Smooth muscle cell (in vitro differentiated cells): ENCODE data around the gene ZSCAN26. TPM values are rescaled to one million over a fixed set of nuclear protein-coding genes. Genes with fewer than 3 reads are reported as not detected.
"Not testable (repeated sequence)": the region's sequence is repeated elsewhere in the genome, so short reads cannot be mapped to it uniquely, and the experiment has no call there.

Source experiments
- DNase-seq: peaks from one replicate; lab custom pipeline; 2025; ENCODE audit not compliant: unreplicated experiment; lab: John Stamatoyannopoulos, UW
- H2AFZ ChIP-seq: fragments of 200-600 bp; sonication (generic); 2 replicates; pipeline ENCODE4 v1.6.0; 2016; ENCODE audit warnings: antibody characterized with exemption, low read depth, mild to moderate bottlenecking
- H3F3A ChIP-seq: fragments of 200-600 bp; sonication (generic); 2 replicates; pipeline ENCODE4 v1.6.0; 2017; ENCODE audit warnings: antibody characterized with exemption, low read depth
- H3K27ac ChIP-seq: fragments of 200-600 bp; sonication (generic); 2 replicates; pipeline ENCODE4 v1.5.1; 2016; ENCODE audit warnings: low read depth, mild to moderate bottlenecking
- H3K27me3 ChIP-seq: fragments of 200-600 bp; sonication (generic); 2 replicates; pipeline ENCODE4 v1.6.1; 2016; ENCODE audit warnings: low read depth, mild to moderate bottlenecking
- H3K36me3 ChIP-seq: fragments of 200-600 bp; sonication (generic); 2 replicates; pipeline ENCODE4 v1.5.1; 2016; ENCODE audit warnings: low read depth
- H3K4me1 ChIP-seq: fragments of 200-600 bp; sonication (generic); 2 replicates; pipeline ENCODE4 v1.5.1; 2016; ENCODE audit warnings: low read depth
- H3K4me2 ChIP-seq: fragments of 200-600 bp; sonication (generic); 2 replicates; pipeline ENCODE4 v1.6.0; 2016; ENCODE audit warnings: mild to moderate bottlenecking
- H3K4me3 ChIP-seq: fragments of 200-600 bp; sonication (generic); 2 replicates; pipeline ENCODE4 v1.5.1; 2016; ENCODE audit warnings: mild to moderate bottlenecking
- H3K79me2 ChIP-seq: fragments of 200-600 bp; sonication (generic); 2 replicates; pipeline ENCODE4 v1.6.0; 2016; ENCODE audit warnings: low read depth, mild to moderate bottlenecking
- H3K9ac ChIP-seq: fragments of 200-600 bp; sonication (generic); 2 replicates; pipeline ENCODE4 v1.6.0; 2016; ENCODE audit warnings: low read depth
- H3K9me3 ChIP-seq: fragments of 200-600 bp; sonication (generic); replicated peaks from 2 replicates; pipeline ENCODE4 v1.5.1; 2016; ENCODE audit warnings: low read depth
- H4K20me1 ChIP-seq: fragments of 200-600 bp; sonication (generic); 2 replicates; pipeline ENCODE4 v1.6.0; 2016; ENCODE audit warnings: low read depth
- CTCF ChIP-seq: fragments of 200-600 bp; sonication (generic); IDR thresholded peaks from 2 replicates; pipeline ENCODE4 v1.5.1; 2017; ENCODE audit warnings: borderline replicate concordance, mild to moderate bottlenecking, antibody characterized with exemption; ENCODE audit not compliant: insufficient read depth, poor library complexity, severe bottlenecking
- WGBS: methylation state at CpG from one replicate; pipeline ENCODE4 v1.1.7; 2016; ENCODE audit warnings: low lambda C conversion rate; 5-methylcytosine and 5-hydroxymethylcytosine counted together
- polyA plus RNA-seq: library from polyadenylated mRNA; unstranded; fragments of >200 nt; fragmentation: Nextera tagmentation; extraction: Ambion mirVana; gene quantifications from 2 replicates; pipeline ENCODE4 v1.2.1, GENCODE V29; 2016
- total RNA-seq: library from RNA; depleted of rRNA; stranded (reverse); fragments of >200 nt; gene quantifications from 2 replicates; pipeline ENCODE4 v1.2.3, GENCODE V29; 2014

Gene ZSCAN26
- total and polyA plus RNA-seq, 2 experiments from 2014 or later = 10.7 to 16.1 TPM

GRCh38 chr6:28312939-28313338 is 46.0 kb downstream of the ZSCAN26 start:
- 96% methylated on average over 23 of the region's 23 CpGs for WGBS
- no peaks in the 10 kb centered on the region for H4K20me1 ChIP-seq
- H3K4me1 ChIP-seq = no peaks in the 10 kb centered on the region
- H3K9me3 ChIP-seq = no peaks in the 10 kb centered on the region
- H3K9ac ChIP-seq = no peak overlapping the region
- no peak for DNase-seq
- no peaks in the 10 kb centered on the region for H3K79me2 ChIP-seq
- H3K27ac ChIP-seq = no peak overlapping the region
- H3K27me3 ChIP-seq = no peaks in the 10 kb centered on the region
- no peak overlapping the region for H3K4me3 ChIP-seq
- H3F3A ChIP-seq = no peaks in the 10 kb centered on the region
- no peak for TF ChIP-seq CTCF
- H3K4me2 ChIP-seq = no peak overlapping the region
- no peaks in the 10 kb centered on the region for H3K36me3 ChIP-seq
- H2AFZ ChIP-seq = no peak overlapping the region

DNA sequence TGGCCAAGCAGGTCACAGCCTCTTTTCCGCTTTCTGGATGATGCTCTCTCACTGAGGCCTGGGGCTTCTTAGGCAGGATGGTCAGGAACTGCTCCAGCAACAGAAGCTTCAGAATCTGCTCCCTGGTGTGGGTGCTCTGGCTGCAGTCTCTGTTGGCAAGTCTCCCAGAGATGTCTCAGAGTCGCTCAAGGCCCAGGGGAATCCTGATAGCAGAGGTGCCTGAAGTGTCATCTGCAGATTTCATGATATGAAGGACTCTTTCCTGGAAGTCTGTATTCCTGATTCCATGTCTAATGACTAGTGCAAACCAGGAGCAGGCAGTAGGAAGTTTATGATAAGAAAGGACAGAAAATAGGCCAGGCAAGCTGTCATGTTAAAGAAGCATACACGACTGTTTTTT is 48.7 kb downstream of the ZSCAN26 start:
- DNase-seq = no peak
- Histone ChIP-seq H3K79me2 (no peaks in the 10 kb centered on the region), H3K4me2 (no peak overlapping the region), H3K36me3 (no peaks in the 10 kb centered on the region), H3K27me3 (no peaks in the 10 kb centered on the region), H3F3A (no peaks in the 10 kb centered on the region), H3K4me1 (no peaks in the 10 kb centered on the region), H4K20me1 (no peaks in the 10 kb centered on the region), H2AFZ (no peak overlapping the region), H3K27ac (no peak overlapping the region), H3K9ac (no peak overlapping the region), H3K9me3 (no peaks in the 10 kb centered on the region), H3K4me3 (no peak overlapping the region)
- 85% methylated on average over 3 of the region's 3 CpGs for WGBS
- TF ChIP-seq CTCF = no peak

DNA sequence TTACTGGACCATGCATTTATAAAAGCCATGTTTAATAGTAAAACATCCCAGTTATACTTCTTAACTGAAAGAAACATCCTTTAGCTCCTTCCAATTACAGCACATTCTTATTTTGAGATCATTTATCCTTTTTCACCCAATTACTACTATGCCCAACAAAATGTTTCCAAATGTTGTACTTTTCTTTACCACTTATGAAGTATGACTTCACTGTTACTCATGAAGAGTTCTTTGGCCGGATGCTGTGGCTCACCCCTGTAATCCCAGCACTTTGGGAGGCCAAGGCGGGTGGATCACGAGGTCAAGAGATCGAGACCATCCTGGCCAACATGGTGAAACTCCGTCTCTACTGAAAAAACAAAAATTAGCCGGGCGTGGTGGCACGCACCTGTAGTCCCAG is 50.9 kb downstream of the ZSCAN26 start:
- not testable (repeated sequence) for H3K4me1 ChIP-seq, H3K9me3 ChIP-seq, H3K4me3 ChIP-seq, H3K9ac ChIP-seq, H4K20me1 ChIP-seq, H3K36me3 ChIP-seq, H2AFZ ChIP-seq, H3K27me3 ChIP-seq, H3K4me2 ChIP-seq, DNase-seq, H3K79me2 ChIP-seq, H3F3A ChIP-seq, H3K27ac ChIP-seq
- whole genome bisulfite sequencing = 98% methylated on average over 8 of the region's 8 CpGs

DNA sequence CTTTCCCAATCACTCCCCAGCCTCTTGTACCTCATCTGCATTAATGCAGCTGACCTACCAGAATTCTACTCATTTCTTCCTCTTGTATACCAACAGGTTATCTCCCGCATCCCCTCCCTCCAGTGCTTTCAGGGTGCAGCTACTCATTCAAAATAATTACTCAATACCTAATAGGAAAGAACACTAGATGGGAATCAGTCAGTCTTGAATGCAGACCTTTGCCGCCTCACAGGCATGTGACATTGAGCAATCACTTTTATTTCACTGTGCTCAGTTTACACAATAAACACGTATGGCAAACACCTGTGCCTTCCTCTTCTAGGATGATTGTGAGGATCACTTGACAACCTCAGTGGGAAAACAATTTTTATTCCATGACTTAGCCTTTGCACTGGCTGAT is 55.7 kb downstream of the ZSCAN26 start:
- peaks cover 12% of the 10 kb centered on the region for H3K9me3 ChIP-seq
- WGBS = 95% methylated on average over 3 of the region's 3 CpGs

More for the DNA sequence above, 55.7 kb downstream of the ZSCAN26 start:
- Histone ChIP-seq H3K79me2 (no peaks in the 10 kb centered on the region), H4K20me1 (no peaks in the 10 kb centered on the region), H2AFZ (no peak overlapping the region), H3F3A (no peaks in the 10 kb centered on the region), H3K36me3 (peaks cover 23% of the 10 kb centered on the region), H3K4me2 (no peak overlapping the region), H3K9ac (no peak overlapping the region), H3K27ac (no peak overlapping the region), H3K4me1 (no peaks in the 10 kb centered on the region), H3K4me3 (no peak overlapping the region), H3K27me3 (no peaks in the 10 kb centered on the region)
- DNase-seq = no peak
- TF ChIP-seq CTCF = no peak
